Hepatocyte (in vitro differentiated cells): ENCODE results near the gene NOTCH4.

ENCODE experiments used
- EZH2 ChIP-seq: fragments of 200-600 bp; sonication (generic); IDR thresholded peaks from 2 replicates; pipeline ENCODE4 v1.6.1; 2016; ENCODE audit warnings: antibody characterized with exemption, mild to moderate bottlenecking, borderline replicate concordance
- EZH2phosphoT487 ChIP-seq: fragments of 200-600 bp; sonication (generic); IDR thresholded peaks from one replicate; pipeline ENCODE4 v1.6.1; 2018; ENCODE audit warnings: antibody characterized with exemption, mild to moderate bottlenecking, low read depth, moderate library complexity; ENCODE audit not compliant: unreplicated experiment, severe bottlenecking
- TF ChIP-seq, protein P1 (sequence below): fragments of 200-600 bp; sonication (generic); IDR thresholded peaks from 2 replicates; pipeline ENCODE4 v1.5.1; 2016; ENCODE audit warnings: antibody characterized with exemption, mild to moderate bottlenecking; ENCODE audit not compliant: poor library complexity

- TF ChIP-seq, protein P1, sequence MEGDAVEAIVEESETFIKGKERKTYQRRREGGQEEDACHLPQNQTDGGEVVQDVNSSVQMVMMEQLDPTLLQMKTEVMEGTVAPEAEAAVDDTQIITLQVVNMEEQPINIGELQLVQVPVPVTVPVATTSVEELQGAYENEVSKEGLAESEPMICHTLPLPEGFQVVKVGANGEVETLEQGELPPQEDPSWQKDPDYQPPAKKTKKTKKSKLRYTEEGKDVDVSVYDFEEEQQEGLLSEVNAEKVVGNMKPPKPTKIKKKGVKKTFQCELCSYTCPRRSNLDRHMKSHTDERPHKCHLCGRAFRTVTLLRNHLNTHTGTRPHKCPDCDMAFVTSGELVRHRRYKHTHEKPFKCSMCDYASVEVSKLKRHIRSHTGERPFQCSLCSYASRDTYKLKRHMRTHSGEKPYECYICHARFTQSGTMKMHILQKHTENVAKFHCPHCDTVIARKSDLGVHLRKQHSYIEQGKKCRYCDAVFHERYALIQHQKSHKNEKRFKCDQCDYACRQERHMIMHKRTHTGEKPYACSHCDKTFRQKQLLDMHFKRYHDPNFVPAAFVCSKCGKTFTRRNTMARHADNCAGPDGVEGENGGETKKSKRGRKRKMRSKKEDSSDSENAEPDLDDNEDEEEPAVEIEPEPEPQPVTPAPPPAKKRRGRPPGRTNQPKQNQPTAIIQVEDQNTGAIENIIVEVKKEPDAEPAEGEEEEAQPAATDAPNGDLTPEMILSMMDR = peak; percentile 28
- no peak for TF ChIP-seq EZH2phosphoT487
- TF ChIP-seq EZH2 = no peak
Measured at GRCh38 chr6:32153564-32154513, 70.0 kb downstream of the NOTCH4 start, which contains the start of gene PPT2.
